GM20431 (cell line): ENCODE measurements around the gene FAM9C.

Experiments
- in situ Hi-C: fragments of 300-500 bp; cut with MseI, MboI; formaldehyde crosslinking; loops from one replicate; pipeline ENCODE4 v1.15.0; 2020; ENCODE audit warnings: low sequenced_read_pairs; ENCODE audit not compliant: unreplicated experiment

The FAM9C gene

DNA sequence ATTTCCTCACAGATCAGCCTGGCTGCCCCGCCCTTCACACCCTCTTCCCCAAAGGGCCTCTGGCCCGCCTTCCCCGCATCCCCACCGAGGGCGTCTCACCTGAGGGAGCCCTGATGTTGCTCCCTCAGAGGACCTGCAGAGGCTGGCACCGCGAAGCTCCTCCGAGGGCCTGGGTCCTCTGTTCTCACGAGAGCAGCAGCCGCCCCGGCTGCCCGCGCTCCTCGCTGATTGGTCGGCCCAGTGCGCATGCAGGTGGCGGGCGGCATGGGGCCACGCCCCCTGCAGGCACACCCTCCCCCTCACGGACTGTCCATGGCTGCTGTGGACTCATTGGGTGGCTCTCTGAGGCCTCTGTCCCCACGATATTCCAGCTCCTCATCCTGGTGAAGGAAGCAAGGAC, at the start of gene FAM9C:
Gene FAM9C, minus strand, starts transcription at position 180 of the 400 bp plus-strand sequence. CDS start 831 bp downstream, outside the sequence.
- in situ Hi-C loops: no loop called here

DNA sequence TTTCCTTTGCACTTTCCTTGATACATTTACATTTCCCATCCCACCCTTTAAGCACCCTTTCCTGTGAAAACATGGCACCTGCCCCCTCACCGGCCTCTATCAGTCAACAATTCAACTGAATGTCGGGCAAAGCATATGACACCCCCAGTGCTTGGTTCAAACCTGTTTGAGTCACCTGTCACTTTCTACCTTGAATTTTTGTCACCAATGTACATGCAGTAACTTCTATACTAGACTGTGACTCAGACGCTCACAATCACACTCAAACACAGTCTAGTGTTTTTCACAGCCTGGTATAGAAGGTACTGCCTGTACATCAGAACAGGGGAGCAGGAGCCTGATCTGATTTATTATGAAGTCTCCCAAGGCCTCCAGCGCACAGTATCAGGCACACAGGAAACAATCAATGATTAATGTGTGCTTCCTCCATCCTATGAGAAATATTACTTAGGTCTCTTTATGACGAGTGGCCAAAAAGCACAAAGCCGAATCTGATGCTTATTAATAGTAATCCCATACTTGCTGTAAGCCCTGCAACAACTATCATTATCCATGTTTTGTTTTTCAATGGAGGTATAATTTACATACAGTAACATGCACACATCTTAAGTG, 49.2 kb upstream of the FAM9C start:
- in situ Hi-C loops: loop anchor here (25.0 kb wide), 1 partner anchor 106 kb away; the partner anchor contains the start of gene TMSB4X

DNA sequence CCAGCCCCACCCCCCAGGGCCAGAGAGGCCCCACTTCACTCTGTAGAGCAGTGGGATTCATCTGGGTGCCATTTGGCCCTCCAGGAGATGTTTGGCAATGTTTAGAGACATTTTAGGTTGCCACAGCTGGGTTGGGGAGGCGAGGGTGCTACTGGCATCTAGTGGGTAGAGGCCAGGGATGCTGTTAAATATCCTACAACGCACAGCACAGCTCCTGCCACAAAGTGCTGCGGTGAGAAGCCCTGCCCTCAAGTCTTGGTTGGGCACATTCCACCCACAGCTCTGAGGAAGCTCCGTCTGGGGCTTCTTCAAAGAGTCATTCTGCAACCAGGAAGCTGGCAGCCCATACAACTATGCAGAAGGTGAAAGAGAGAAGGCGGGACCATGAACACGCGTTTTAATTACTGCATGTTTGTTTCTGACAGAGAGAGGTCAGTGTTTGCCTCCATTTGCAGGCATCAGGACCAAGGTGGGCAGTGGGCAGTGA, 48.1 kb upstream of the FAM9C start:
- in situ Hi-C loops: loop anchor here (25.0 kb wide), 1 partner anchor 105 kb away; the partner anchor contains the start of gene TMSB4X

DNA sequence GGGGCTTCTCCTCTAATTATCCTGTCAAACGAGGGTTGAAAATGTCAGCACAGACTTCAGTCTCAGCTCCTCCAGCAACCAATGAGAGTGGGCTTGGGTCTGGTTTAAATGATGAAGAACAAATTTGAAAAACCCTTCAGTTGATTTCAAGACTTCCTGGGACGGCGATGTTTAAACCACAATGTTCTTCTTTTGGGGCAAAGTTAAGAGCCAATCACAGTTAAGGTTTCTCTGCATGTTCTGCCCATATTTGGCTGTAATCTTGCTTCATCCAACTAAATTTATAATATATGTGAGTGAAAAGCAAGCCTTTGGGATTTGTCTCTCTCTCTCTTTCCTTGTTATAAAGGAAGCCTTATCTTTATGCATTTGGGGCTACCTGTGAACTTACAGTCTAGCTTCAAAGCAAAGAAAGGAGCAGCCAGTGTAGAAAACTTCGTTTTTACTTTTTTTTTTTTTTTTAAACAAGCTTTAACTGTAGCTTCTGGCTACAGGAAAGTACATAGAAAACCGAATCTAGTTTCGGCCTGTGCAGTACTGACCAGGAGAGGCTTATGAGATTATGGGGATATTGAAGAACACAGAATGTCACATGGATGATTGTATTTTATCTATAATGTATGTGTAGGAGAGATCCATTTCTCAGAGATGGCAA, 46.8 kb upstream of the FAM9C start:
- in situ Hi-C loops: loop anchor here (25.0 kb wide), 1 partner anchor 104 kb away; the partner anchor contains the start of gene TMSB4X

DNA sequence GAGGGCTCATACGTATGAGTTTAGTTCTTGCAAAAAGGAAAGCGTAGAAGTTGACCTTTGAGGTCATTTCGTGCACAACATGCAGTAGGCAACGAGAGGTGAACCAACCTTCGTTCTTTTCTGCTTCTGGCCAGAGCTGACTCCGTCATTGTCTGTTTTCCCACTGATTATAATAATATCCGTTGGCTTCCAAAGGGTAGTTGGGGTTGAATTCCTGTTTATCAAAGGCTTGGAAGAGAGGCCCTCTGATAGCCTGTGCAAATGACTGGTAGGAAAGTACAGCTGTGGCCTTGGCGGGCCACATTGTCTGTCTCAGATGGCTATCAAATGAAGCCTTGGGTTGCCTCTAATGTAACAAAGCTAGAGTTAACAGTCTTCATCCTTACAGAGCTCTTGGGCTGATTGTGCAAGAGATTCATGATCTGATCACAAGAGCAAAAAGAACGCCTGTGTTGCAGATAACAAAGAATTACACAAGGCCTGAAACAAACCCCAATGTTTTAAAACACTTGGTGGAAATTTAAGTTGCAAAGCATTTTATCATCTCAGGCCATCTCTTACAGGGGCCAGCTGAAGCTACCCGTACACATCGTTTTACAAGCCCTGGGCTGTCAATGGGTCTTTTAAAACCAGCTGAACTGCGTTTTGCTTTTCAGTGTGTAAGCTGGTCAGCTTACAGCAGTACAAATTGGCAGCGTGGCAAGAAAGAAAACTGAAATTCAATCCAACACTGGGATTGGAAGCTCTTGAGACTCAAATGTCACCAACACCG, 46.1 kb upstream of the FAM9C start:
- in situ Hi-C loops: loop anchor here (25.0 kb wide), 1 partner anchor 103 kb away; the partner anchor contains the start of gene TMSB4X

DNA sequence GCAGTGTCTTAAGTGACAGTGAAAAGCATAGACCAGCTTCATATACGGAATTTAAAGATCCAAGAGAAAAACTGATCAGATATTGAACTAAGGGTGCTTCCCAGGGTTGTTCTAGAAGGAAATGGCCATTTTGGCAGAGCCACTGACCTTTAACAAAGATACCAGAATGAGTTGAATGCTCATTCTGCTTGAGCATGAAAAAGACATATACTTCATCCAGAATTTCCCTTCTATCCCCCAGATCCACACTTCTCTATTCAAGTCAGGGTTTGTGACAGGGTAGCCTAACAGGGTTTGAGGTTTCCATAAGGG, 45.6 kb upstream of the FAM9C start:
- in situ Hi-C loops: loop anchor here (25.0 kb wide), 1 partner anchor 103 kb away; the partner anchor contains the start of gene TMSB4X

DNA sequence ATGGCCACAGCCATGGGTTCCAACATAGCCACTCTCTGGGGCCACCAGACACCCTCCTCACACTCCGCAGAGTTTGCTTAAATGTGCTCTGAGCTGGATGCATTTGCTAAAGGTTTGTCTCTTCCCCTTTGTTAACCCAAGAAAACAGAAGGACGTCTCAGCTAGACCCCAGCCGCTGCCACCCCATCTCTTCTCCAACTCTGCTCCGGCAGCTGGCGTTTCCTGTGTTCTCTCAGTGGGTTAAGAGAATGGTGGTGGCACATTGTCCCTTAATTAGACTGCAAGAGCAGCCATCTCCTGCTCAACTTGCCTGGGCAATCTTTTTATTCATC, 43.7 kb upstream of the FAM9C start:
- in situ Hi-C loops: loop anchor here (25.0 kb wide), 1 partner anchor 101 kb away; the partner anchor contains the start of gene TMSB4X

DNA sequence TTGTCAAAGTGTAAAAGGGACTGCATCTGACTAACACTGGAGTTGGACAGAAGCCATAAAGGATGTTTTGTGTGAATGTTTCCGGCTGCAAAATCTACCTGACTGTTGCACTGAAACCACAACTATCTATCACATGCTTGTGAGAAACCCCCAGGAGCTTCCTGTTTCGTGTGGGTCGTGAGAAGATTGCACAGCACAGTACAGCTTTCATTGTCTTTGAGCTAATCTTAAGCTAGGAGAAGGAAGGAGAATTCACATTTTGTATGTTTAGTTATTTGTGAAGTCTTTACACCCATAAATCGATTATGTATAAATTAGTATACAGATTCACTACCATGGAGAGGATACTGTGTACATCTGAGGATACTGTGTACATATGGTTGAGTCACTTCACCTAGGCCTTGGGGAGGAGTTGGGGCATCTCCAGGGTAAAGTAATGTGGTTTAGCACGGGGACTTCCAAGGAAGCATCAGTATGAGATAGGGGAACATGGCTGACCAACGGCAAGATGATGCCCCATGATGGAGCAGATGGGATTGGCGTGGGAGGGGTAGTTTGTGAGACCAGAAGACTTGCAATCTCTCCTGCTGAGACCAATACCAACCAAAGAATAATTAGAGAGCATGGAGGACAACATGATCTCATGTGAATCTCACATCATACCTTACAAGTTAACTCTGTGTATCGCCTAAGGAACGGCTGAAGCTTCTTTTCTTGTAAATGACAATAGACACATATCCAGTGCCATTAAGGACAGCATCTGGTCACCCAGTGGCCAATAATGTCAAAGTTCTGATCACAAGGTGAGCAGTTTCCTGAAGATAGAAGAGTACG, 43.1 kb upstream of the FAM9C start:
- in situ Hi-C loops: loop anchor here (25.0 kb wide), 1 partner anchor 100 kb away; the partner anchor contains the start of gene TMSB4X

DNA sequence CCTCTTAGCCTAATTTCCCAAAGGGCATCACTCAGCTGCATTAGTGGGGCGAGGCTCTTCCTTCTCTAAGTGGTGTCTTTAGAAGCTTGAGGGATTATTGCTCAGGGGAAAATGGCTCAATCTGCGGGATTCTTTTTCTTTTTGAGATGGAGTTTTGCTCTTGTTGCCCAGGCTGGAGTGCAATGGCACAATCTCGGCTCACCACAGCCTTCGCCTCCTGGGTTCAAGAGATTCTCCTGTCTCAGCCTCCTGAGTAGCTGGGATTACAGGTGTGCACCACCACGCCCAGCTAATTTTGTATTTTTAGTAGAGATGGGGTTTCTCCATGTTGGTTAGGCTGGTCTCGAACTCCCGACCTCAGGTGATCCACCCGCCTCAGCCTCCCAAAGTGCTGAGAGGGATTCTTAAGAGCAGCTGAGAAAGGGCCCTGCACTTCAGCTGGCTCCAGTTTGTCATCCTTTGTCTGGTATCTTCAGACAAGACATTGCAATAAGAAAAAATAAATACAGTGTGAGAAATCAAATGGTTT, 42.4 kb upstream of the FAM9C start:
- in situ Hi-C loops: loop anchor here (25.0 kb wide), 1 partner anchor 100 kb away; the partner anchor contains the start of gene TMSB4X

DNA sequence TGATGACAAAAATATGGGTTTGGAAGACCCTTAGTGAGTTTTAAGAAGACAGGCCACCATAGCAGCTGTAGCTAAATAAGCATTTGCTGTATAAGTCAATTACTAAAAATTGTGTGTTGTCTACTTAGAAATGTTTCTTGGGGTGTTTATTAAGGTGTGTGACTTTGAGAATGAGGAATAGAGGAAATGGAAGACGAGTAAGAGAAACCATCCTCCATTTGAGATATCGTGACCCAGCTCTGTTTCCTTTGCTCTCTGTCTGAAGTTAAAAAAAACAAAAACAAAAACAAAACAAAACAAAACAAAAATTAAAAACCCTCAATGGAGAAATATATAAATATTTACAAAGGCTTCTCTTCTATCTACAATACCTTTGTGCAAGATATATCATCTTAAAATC, 41.7 kb upstream of the FAM9C start:
- in situ Hi-C loops: loop anchor here (25.0 kb wide), 1 partner anchor 99 kb away; the partner anchor contains the start of gene TMSB4X

DNA sequence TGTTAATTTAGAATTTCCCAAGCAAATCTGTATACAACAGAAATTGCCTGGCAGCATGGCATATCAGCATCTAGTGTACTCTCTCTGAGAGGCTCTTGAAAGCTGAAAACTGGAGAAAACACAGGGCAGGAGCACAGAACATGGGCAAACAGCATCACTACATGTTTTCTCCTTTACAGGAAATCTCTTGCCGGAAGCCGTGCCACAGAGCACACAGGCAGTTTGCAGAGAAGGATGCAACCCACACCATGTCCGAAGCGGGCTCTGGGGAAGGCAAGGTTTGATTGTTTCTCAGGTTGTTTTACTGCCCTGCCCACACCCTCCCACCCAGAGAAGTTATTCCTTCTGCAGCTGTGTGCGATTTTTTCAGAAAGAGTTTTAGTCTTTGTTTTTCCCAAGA, 41.1 kb upstream of the FAM9C start:
- in situ Hi-C loops: loop anchor here (25.0 kb wide), 1 partner anchor 98 kb away; the partner anchor contains the start of gene TMSB4X

DNA sequence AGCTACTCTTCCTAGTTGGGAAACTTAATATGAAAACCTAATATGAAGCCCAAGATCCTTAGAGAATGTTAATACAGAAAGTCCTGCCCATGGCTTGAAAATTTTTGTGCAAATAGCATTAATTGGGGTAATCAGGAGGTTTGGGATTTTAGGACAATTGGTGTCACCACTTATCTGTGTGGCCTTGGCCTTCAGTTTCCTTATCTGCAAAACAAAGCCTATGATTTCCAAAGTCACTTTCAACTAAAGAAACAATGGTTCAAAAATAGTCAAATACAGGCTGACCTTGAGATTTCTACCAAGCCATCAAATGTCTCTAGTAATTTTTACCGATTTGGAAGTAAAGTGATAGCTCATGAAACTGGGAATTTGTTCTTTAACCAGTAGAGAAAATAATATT, 40.2 kb upstream of the FAM9C start:
- in situ Hi-C loops: loop anchor here (25.0 kb wide), 1 partner anchor 97 kb away; the partner anchor contains the start of gene TMSB4X

DNA sequence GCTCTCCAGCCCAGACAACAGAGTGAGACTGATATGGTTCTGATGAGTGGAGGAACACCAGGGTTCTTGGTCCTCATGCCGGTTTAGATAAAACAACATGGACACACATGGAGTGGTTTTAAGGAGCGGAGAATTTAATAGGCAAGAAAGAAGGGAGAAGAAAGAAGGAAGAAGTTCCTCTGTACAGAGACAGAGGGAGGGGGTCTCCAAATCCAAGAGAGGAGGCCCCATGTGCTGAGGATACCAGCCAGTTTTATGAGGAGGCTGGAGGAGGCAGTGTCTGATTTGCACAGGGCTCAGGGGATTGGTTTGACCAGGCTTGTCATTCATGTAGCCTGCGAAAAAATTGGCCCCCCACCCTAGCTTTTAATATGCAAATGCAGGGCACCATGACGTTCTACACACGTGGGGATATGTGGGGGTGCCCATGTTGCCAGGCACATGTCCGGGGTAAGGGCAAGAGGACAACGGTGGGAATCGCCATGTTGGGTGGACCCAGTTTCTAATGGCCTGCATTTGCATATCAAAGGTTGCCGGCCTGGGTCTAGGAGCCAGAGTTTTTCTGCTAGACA, 39.4 kb upstream of the FAM9C start:
- in situ Hi-C loops: loop anchor here (25.0 kb wide), 1 partner anchor 97 kb away; the partner anchor contains the start of gene TMSB4X

DNA sequence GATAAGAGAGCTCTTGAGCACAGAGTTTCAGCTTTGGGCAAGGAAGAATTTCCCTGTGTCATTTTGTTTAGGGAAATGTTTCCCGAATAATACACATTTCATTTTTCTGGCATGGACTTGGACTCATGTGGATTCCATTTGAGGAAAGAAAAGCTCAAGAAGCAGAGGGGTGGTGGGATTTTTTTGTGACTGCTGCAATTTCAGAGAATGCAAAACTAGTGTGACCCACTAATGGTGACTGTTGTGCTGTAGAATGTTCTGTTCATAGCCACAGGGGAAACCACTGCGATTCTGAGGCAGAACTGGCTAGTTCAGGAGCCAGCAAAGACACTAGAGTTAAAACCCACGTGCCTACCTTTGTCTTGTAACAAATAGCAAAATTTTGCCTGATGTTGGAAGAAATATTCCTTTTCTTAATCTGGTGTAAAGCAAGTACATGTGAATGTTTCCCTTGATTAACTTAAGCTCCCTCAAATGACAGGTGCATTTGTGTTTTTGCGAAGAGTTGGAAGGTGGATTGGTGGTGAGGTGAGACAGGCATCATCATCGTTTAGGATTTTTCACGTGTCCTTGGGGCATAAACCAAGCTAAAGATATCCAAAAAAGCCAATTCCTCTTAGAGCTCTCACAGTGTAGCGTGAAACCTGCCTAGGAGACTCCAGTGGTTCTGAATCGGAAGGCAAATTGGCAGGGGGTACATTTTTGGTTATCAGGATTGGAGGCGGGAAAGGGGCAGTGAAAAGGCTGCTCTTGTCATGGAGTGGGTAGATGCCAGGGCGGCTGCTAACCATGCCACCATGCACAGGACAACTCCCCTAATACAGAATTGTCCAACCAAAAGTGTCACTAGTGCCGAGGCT, 38.0 kb upstream of the FAM9C start:
- in situ Hi-C loops: loop anchor here (25.0 kb wide), 1 partner anchor 95 kb away; the partner anchor contains the start of gene TMSB4X

DNA sequence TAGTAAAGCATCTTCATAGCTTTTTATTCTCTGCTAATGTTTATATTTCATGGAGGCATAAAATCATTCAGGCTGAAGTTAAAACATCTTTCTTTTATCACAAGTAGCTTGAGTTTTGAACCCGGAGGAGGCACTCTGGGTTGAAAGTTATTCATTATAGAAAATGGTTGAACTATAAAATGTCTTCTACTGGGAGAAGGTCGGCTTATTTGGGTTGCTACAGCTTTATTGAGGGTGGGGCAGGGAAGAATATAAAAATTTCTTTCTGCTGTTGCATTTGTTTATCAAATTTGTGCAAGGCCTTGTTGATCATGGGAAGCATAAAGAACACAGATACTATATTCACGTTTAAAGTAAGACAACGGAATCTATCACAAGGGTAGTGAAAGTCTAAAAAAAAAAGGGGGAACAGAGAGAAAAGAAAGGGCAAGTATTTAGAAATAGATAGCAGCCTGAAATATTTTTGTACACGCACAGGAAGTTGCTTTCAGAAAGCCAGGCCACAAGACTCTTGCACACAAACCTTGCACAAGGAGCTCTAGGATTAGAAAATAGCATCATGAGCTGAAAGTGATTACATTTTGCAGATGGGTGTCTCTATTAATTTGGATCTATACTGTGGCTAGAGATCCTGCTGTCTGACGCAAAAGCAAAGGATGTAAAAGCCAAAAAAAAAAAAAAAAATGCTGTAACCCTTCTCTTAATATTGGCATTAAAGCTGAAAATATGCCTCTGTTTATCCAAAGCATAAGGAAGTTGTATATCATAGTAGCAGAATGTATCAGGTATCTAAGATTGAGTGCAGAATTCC, 37.2 kb upstream of the FAM9C start:
- in situ Hi-C loops: loop anchor here (25.0 kb wide), 1 partner anchor 94 kb away; the partner anchor contains the start of gene TMSB4X

DNA sequence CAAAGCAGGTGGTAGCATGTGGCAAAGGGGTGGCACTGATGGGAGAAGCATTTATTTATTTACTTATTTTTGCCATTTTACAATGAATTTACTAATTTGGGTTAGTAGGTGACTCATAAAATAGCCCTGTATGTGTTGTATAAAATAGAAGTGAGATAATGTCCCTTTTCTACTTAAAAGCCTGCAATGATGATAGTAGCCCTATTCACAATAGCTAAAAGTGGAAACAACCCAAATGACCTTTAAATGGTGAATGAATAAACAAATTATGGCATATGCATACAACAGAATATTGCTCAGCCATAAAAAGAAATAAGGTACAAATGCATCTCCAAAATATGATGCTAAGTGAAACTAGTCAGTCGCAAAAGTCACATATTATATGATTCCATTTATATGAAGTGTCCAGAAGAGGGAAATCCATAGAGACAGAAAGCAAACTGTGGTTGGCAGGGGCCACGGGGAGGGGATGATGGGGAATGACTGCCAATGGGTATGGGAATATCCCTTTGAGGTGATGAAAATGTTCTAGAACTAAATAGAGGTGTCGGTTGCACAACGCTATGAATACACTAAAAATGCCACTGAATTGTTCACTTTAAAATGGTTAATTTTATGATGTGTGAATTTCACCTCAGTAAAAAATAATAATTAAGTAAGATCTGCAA, 35.8 kb upstream of the FAM9C start:
- in situ Hi-C loops: loop anchor here (25.0 kb wide), 1 partner anchor 93 kb away; the partner anchor contains the start of gene TMSB4X
